Calu3 (cell line): Measurements from ENCODE around the gene PEAK1. TPM values are rescaled to one million over a fixed set of nuclear protein-coding genes. Genes with fewer than 3 reads are reported as not detected.

Experiments used
- BruUV-seq: library from RNA; stranded (reverse); fragments of 400-500 nt; replicated peaks from 2 replicates; lab custom pipeline; 2021; lab: Mats Ljungman, UMichigan
- CTCF ChIA-PET: fragments of 300-600 bp; sonication (Branson Sonifier 250); formaldehyde crosslinking; loops from one replicate; lab custom pipeline; 2022; ENCODE audit warnings: antibody characterized with exemption; lab: Charles Lee
- DNase-seq: peaks from one replicate; pipeline ENCODE4 v3.0.0; 2022
- H3K27ac Mint-ChIP-seq: one replicate; pipeline ENCODE4 v1.8.0; 2022; ENCODE audit warnings: mixed read lengths; ENCODE audit not compliant: unreplicated experiment
- H3K27me3 Mint-ChIP-seq: one replicate; pipeline ENCODE4 v1.8.0; 2022; ENCODE audit warnings: mixed read lengths; ENCODE audit not compliant: unreplicated experiment
- H3K36me3 Mint-ChIP-seq: one replicate; pipeline ENCODE4 v1.8.0; 2022; ENCODE audit warnings: mild to moderate bottlenecking, moderate library complexity, mixed read lengths; ENCODE audit not compliant: insufficient read depth, unreplicated experiment
- H3K4me1 Mint-ChIP-seq: one replicate; pipeline ENCODE4 v1.8.0; 2022; ENCODE audit warnings: mild to moderate bottlenecking, low read depth, mixed read lengths; ENCODE audit not compliant: unreplicated experiment
- H3K4me3 Mint-ChIP-seq: one replicate; pipeline ENCODE4 v1.8.0; 2022; ENCODE audit warnings: mild to moderate bottlenecking, low read depth, moderate library complexity, mixed read lengths; ENCODE audit not compliant: unreplicated experiment
- H3K9me3 Mint-ChIP-seq: one replicate; pipeline ENCODE4 v1.8.0; 2022; ENCODE audit warnings: low read depth, mixed read lengths; ENCODE audit not compliant: unreplicated experiment
- CTCF ChIP-seq: fragments of 200-600 bp; IDR thresholded peaks from one replicate; pipeline ENCODE4 v1.8.0; 2022; ENCODE audit warnings: antibody characterized with exemption; ENCODE audit not compliant: unreplicated experiment
- intact Hi-C: fragments of 100-400 bp; cut with micrococcal nuclease; formaldehyde crosslinking; loops from one replicate; pipeline ENCODE4 v1.10.0; 2022; ENCODE audit not compliant: unreplicated experiment
- total RNA-seq: library from RNA; stranded (reverse); gene quantifications from 2 replicates; pipeline ENCODE4 v1.2.3, GENCODE V29; 2022

The PEAK1 gene
- total RNA-seq, 1 experiment from 2014 or later, result 54.3 TPM

GRCh38 chr15:77060546-77060945 is 359.4 kb downstream of the PEAK1 start:
- Mint-ChIP-seq H3K4me3 (no peak overlapping the region), H3K27ac (no peak overlapping the region), H3K4me1 (peaks cover 69% of the 10 kb centered on the region), H3K36me3 (peaks cover 5% of the 10 kb centered on the region), H3K9me3 (no peaks in the 10 kb centered on the region), H3K27me3 (no peaks in the 10 kb centered on the region)
- BruUV-seq, result no TSS peak
- intact Hi-C loops, result no loop called here
- no peak for TF ChIP-seq CTCF
- no peak for DNase-seq
- CTCF ChIA-PET, result interaction anchor here (0.6 to 0.7 kb wide), 2 partner anchors 100 to 750 kb away, joined by 4 to 8 read pairs; no protein-coding TSS in a partner anchor

GRCh38 chr15:77059786-77060361 is 360.0 kb downstream of the PEAK1 start:
- CTCF ChIA-PET, result interaction anchor here (0.7 kb wide), 1 partner anchor 101 kb away, joined by 4 read pairs; no protein-coding TSS in a partner anchor
- H3K9me3 Mint-ChIP-seq, result no peaks in the 10 kb centered on the region

DNA sequence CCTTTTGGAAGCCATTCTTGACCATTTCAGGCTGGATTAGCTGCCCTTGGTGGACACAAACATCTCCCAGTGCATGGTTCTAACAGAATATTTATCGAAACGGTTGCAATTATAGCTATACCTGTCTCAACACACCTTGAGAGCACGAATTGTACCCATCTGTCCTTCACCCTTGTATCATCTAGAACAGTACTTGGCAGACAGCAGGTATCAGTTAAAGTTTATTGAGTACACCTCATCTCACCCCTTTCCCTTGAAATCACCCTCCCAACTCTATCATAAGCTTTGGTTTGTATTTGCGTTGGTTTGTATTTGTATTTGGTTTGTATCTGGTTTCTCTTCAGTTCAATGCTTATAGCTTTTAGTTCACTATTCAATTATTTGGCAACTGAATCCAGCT is 361.4 kb downstream of the PEAK1 start:
- Mint-ChIP-seq H3K9me3 (no peaks in the 10 kb centered on the region), H3K36me3 (peaks cover 16% of the 10 kb centered on the region), H3K27ac (no peak overlapping the region), H3K4me1 (peaks cover 61% of the 10 kb centered on the region), H3K4me3 (no peak overlapping the region), H3K27me3 (no peaks in the 10 kb centered on the region)
- no TSS peak for BruUV-seq
- no peak for DNase-seq
- TF ChIP-seq CTCF, result no peak
- intact Hi-C loops, result no loop called here
- CTCF ChIA-PET, result interaction anchor here (1.8 kb wide), 1 partner anchor 11 kb away, joined by 4 read pairs; no protein-coding TSS in a partner anchor

More at GRCh38 chr15:77059786-77060361, 360.0 kb downstream of the PEAK1 start:
- no peaks in the 10 kb centered on the region for H3K27me3 Mint-ChIP-seq
- H3K27ac Mint-ChIP-seq, result no peak overlapping the region
- H3K4me3 Mint-ChIP-seq, result no peak overlapping the region
- H3K36me3 Mint-ChIP-seq, result peaks cover 5% of the 10 kb centered on the region
- TF ChIP-seq CTCF, result no peak
- intact Hi-C loops, result no loop called here
- DNase-seq, result no peak
- no TSS peak for BruUV-seq
- peaks cover 63% of the 10 kb centered on the region for H3K4me1 Mint-ChIP-seq

DNA sequence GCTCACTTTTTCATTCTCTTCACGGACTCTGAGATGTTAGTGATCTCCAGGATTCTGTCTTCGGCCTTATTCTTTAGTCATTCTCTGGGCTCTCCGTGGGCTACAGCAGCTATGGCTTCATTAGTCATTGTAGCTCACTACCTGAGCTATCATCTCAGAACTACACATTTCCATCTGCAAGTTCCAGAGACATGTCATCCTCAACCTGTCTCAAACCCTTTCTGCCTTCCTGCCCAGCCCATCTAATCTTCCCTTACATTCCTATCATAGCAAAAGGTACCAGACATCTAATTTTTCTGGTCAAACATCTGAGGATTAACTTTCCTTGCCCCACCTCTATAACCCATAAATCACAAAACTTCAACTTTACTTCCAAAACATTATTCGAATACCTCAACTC is 362.2 kb downstream of the PEAK1 start:
- Mint-ChIP-seq H3K36me3 (peaks cover 22% of the 10 kb centered on the region), H3K9me3 (no peaks in the 10 kb centered on the region), H3K4me3 (no peak overlapping the region), H3K27me3 (no peaks in the 10 kb centered on the region), H3K4me1 (peaks cover 57% of the 10 kb centered on the region), H3K27ac (no peak overlapping the region)
- no TSS peak for BruUV-seq
- intact Hi-C loops, result no loop called here
- TF ChIP-seq CTCF, result no peak
- CTCF ChIA-PET, result interaction anchor here (1.8 kb wide), 1 partner anchor 12 kb away, joined by 4 read pairs; no protein-coding TSS in a partner anchor
- no peak for DNase-seq
